A673 (cell line): ENCODE data around the gene TRPC4AP. TPM values are rescaled to one million over a fixed set of nuclear protein-coding genes. Genes with fewer than 3 reads are reported as not detected.

ENCODE experiments used
- BruUV-seq: library from RNA; stranded (reverse); fragments of 400-500 nt; replicated peaks from 2 replicates; lab custom pipeline; 2021; lab: Mats Ljungman, UMichigan
- CTCF ChIA-PET: fragments of 300-600 bp; sonication (Branson Sonifier 250); formaldehyde crosslinking; loops from one replicate; lab custom pipeline; 2022; ENCODE audit warnings: antibody characterized with exemption; lab: Charles Lee
- POLR2A ChIA-PET: fragments of 300-600 bp; sonication (Branson Sonifier 250); formaldehyde crosslinking; loops from one replicate; lab custom pipeline; 2022; ENCODE audit warnings: antibody characterized with exemption; ENCODE audit not compliant: low non-redundant PET; lab: Charles Lee
- DNase-seq: peaks from one replicate; pipeline ENCODE4 v3.0.0-alpha.2; 2015; ENCODE audit warnings: low spot score
- H3K27ac ChIP-seq: fragments of 200-600 bp; sonication (generic); 2 replicates; pipeline ENCODE4 v1.5.1; 2016; ENCODE audit warnings: mixed run types, low read depth, mild to moderate bottlenecking, mixed read lengths, antibody characterized with exemption, low read length; ENCODE audit not compliant: poor library complexity, severe bottlenecking
- H3K27me3 ChIP-seq: fragments of 200-600 bp; sonication (generic); replicated peaks from 2 replicates; pipeline ENCODE4 v1.6.1; 2017; ENCODE audit warnings: mixed run types, low read depth, mild to moderate bottlenecking, mixed read lengths, antibody characterized with exemption, low read length; ENCODE audit not compliant: insufficient read depth, poor library complexity
- H3K36me3 ChIP-seq: fragments of 200-600 bp; sonication (generic); 2 replicates; pipeline ENCODE4 v1.6.1; 2016; ENCODE audit warnings: mixed run types, mild to moderate bottlenecking, mixed read lengths, antibody characterized with exemption, low read length; ENCODE audit not compliant: insufficient read depth, poor library complexity, severe bottlenecking
- H3K4me1 ChIP-seq: fragments of 200-600 bp; sonication (generic); 2 replicates; pipeline ENCODE4 v1.6.1; 2017; ENCODE audit warnings: mixed run types, mild to moderate bottlenecking, mixed read lengths, antibody characterized with exemption, low read length; ENCODE audit not compliant: insufficient read depth, poor library complexity, severe bottlenecking
- H3K4me3 ChIP-seq: fragments of 200-600 bp; sonication (generic); 2 replicates; pipeline ENCODE4 v1.5.1; 2016; ENCODE audit warnings: low read depth, mixed run types, mild to moderate bottlenecking, mixed read lengths, low read length; ENCODE audit not compliant: poor library complexity, severe bottlenecking
- H3K9me3 ChIP-seq: fragments of 200-600 bp; sonication (generic); 2 replicates; pipeline ENCODE4 v1.6.1; 2016; ENCODE audit warnings: mixed run types, low read depth, mild to moderate bottlenecking, mixed read lengths, antibody characterized with exemption, low read length; ENCODE audit not compliant: poor library complexity, severe bottlenecking
- CTCF ChIP-seq: fragments of 300-800, 200-600 bp; sonication (generic); conservative IDR thresholded peaks from 2 replicates; pipeline ENCODE4 v1.5.1; 2017; ENCODE audit warnings: low read depth, mild to moderate bottlenecking, antibody characterized with exemption, low read length, moderate library complexity, mixed read lengths
- EZH2 ChIP-seq: fragments of 200-600 bp; sonication (generic); IDR thresholded peaks from 2 replicates; pipeline ENCODE4 v1.6.1; 2017; ENCODE audit warnings: borderline replicate concordance, low read depth, mild to moderate bottlenecking, mixed read lengths, antibody characterized with exemption, low read length; ENCODE audit not compliant: poor library complexity, severe bottlenecking
- intact Hi-C: fragments of 100-400 bp; cut with micrococcal nuclease; formaldehyde crosslinking; loops from one replicate; pipeline ENCODE4 v1.10.0; 2022; ENCODE audit not compliant: unreplicated experiment
- total RNA-seq: library from RNA; stranded (reverse); gene quantifications from 2 replicates; pipeline ENCODE4 v1.2.3, GENCODE V29; 2021

The TRPC4AP gene
- total RNA-seq, 1 experiment from 2014 or later: 34.6 TPM

- TF ChIP-seq CTCF (no peak), EZH2 (no peak)
- DNase-seq: no peak
- Histone ChIP-seq H3K36me3 (no peaks in the 10 kb centered on the region), H3K27me3 (no peaks in the 10 kb centered on the region), H3K4me1 (no peaks in the 10 kb centered on the region), H3K27ac (no peak overlapping the region), H3K4me3 (no peak overlapping the region), H3K9me3 (no peaks in the 10 kb centered on the region)
- no TSS peak for BruUV-seq
- POLR2A ChIA-PET: no interaction called here
- CTCF ChIA-PET: no interaction called here
- intact Hi-C loops: no loop called here
Measured at GRCh38 chr20:34970846-34971560, 121.6 kb downstream of the TRPC4AP start.

GRCh38 chr20:34970193-34970840 is 122.3 kb downstream of the TRPC4AP start:
- no peak for DNase-seq
- Histone ChIP-seq H3K4me1 (no peaks in the 10 kb centered on the region), H3K4me3 (no peak overlapping the region), H3K36me3 (no peaks in the 10 kb centered on the region), H3K9me3 (no peaks in the 10 kb centered on the region), H3K27me3 (no peaks in the 10 kb centered on the region), H3K27ac (no peak overlapping the region)
- TF ChIP-seq CTCF (no peak), EZH2 (no peak)
- intact Hi-C loops: no loop called here
- BruUV-seq: no TSS peak
- ChIA-PET POLR2A (no interaction called here), CTCF (no interaction called here)

GRCh38 chr20:34968042-34968775 is 124.4 kb downstream of the TRPC4AP start:
- ChIA-PET CTCF (no interaction called here), POLR2A (no interaction called here)

More at GRCh38 chr20:34968042-34968775, 124.4 kb downstream of the TRPC4AP start:
- DNase-seq: no peak
- BruUV-seq: no TSS peak
- H3K27me3 ChIP-seq: peaks cover 4% of the 10 kb centered on the region
- H3K27ac ChIP-seq: no peak overlapping the region
- intact Hi-C loops: no loop called here
- no peaks in the 10 kb centered on the region for H3K9me3 ChIP-seq
- no peak overlapping the region for H3K4me3 ChIP-seq
- TF ChIP-seq EZH2 (no peak), CTCF (no peak)
- no peaks in the 10 kb centered on the region for H3K36me3 ChIP-seq
- H3K4me1 ChIP-seq: no peaks in the 10 kb centered on the region
